OCI-LY1 (cell line): Measurements from ENCODE around the gene KRTAP9-8.

Experiments
- CTCF ChIP-seq: fragments of 200-600 bp; sonication (generic), shearing (Covaris generic); IDR thresholded peaks from 2 replicates; pipeline ENCODE4 v1.5.1; 2017; ENCODE audit warnings: mild to moderate bottlenecking, antibody characterized with exemption, low read length, moderate library complexity, mixed read lengths
- EZH2 ChIP-seq: fragments of 200-600 bp; sonication (generic), shearing (Covaris generic); IDR thresholded peaks from 2 replicates; pipeline ENCODE4 v1.8.0; 2017; ENCODE audit warnings: borderline replicate concordance, mixed run types, mild to moderate bottlenecking, antibody characterized with exemption, low read length, moderate library complexity, mixed read lengths

- TF ChIP-seq EZH2 (no peak), CTCF (no peak)
Measured at GRCh38 chr17:41199421-41200078, 38.2 kb upstream of the KRTAP9-8 start.
